ENCODE results near the gene PELI2. TPM values are rescaled to one million over a fixed set of nuclear protein-coding genes. Genes with fewer than 3 reads are reported as not detected.

The PELI2 gene
- total and polyA plus RNA-seq, 2 of the 4 experiments (the other 2 are of a cell fraction): 6.0 to 36.7 TPM

DNA sequence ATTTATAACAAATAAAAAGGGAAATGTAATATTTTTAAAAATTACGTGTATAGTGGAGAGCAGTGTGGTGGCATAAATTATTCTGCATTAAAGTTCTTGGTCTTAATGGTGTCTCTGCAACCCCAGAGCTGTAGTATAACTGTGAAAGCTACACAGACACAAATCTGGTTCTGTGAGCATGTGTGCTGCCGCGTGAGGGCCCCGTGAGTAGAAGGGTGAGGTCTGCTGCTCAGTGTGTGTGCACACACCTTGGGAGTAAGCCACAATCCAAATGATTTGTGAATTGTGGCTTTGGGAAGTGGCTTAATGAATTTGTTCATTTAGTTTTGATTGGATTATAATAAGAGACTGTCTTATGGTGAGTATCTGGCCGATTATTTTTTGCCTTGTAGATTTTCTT is 16.8 kb downstream of the PELI2 start:
- peaks cover 22 to 64% of the 10 kb centered on the region in 2 experiments for H3K79me1 ChIP-seq (ENCODE audit: low read depth in 1 of 2, low read length in 2 of 2)
- no peak overlapping the region for H2BK15ac ChIP-seq (ENCODE audit: low read depth, low read length)
- no peaks in the 10 kb centered on the region for H3K27me3 ChIP-seq (ENCODE audit: control insufficient read depth, insufficient read depth, low read length)
- H4K20me1 ChIP-seq (ENCODE audit: insufficient read depth, low read length): peaks cover 55% of the 10 kb centered on the region
- H2BK20ac ChIP-seq (ENCODE audit: low read depth, low read length): no peak overlapping the region
- ATAC-seq (ENCODE audit: low read depth): no peak
- intact Hi-C loops (cut with micrococcal nuclease) (no loop called here), in situ Hi-C loops (cut with MboI; ENCODE audit: low sequenced_read_pairs) (no loop called here), dilution Hi-C loops (cut with HindIII; ENCODE audit: low sequenced_read_pairs, unreplicated experiment) (no loop called here)
- H3K4me1 ChIP-seq (ENCODE audit: control insufficient read depth, insufficient read depth, low read length): peaks cover 15% of the 10 kb centered on the region
- BruUV-seq (replicated peaks): no TSS peak
- TF ChIP-seq FOS (IDR thresholded peaks at IDR 0.05; ENCODE audit: low read depth, low read length) (no peak), MAFK (IDR thresholded peaks at IDR 0.05; ENCODE audit: low read depth, low read length) (no peak), RAD21 (IDR thresholded peaks at IDR 0.05; ENCODE audit: low read length) (no peak), NFE2L2 (IDR thresholded peaks at IDR 0.05; ENCODE audit: low read depth, low read length) (no peak), MXI1 (IDR thresholded peaks at IDR 0.05; ENCODE audit: borderline replicate concordance, low read depth, low read length) (no peak), CEBPB (IDR thresholded peaks at IDR 0.05; ENCODE audit: low read depth, low read length) (no peak), POLR2A (IDR thresholded peaks at IDR 0.05; ENCODE audit: low read depth, low read length) (no peak), CHD1 (IDR thresholded peaks at IDR 0.05; ENCODE audit: low read depth, low read length) (no peak), BHLHE40 (IDR thresholded peaks at IDR 0.05; ENCODE audit: low read depth, low read length) (no peak), SMC3 (IDR thresholded peaks at IDR 0.05; ENCODE audit: low read depth, low read length) (no peak), RFX5 (IDR thresholded peaks at IDR 0.05; ENCODE audit: low read depth, low read length) (no peak)
- TF ChIP-seq, protein P1, sequence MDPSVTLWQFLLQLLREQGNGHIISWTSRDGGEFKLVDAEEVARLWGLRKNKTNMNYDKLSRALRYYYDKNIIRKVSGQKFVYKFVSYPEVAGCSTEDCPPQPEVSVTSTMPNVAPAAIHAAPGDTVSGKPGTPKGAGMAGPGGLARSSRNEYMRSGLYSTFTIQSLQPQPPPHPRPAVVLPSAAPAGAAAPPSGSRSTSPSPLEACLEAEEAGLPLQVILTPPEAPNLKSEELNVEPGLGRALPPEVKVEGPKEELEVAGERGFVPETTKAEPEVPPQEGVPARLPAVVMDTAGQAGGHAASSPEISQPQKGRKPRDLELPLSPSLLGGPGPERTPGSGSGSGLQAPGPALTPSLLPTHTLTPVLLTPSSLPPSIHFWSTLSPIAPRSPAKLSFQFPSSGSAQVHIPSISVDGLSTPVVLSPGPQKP (IDR thresholded peaks at IDR 0.05; ENCODE audit: borderline replicate concordance, low read depth, low read length): no peak
- TF ChIP-seq, protein P2, sequence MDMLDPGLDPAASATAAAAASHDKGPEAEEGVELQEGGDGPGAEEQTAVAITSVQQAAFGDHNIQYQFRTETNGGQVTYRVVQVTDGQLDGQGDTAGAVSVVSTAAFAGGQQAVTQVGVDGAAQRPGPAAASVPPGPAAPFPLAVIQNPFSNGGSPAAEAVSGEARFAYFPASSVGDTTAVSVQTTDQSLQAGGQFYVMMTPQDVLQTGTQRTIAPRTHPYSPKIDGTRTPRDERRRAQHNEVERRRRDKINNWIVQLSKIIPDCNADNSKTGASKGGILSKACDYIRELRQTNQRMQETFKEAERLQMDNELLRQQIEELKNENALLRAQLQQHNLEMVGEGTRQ (IDR thresholded peaks at IDR 0.05; ENCODE audit: low read depth, low read length): no peak
- H2AK5ac ChIP-seq (ENCODE audit: low read depth, low read length): no peak overlapping the region
- WGBS, 2 experiments (ENCODE audit: extremely low coverage in 2 of 2, insufficient read length in 1 of 2): 100% methylated on average over 1 of the region's 5 CpGs
- CTCF ChIA-PET: no interaction called here
- no peak overlapping the region; the same call in 1 of the 2 replicates for H4K5ac ChIP-seq (ENCODE audit: low read depth, low read length)
- H3K9me3 ChIP-seq (ENCODE audit: control insufficient read depth, insufficient read depth, low read length): no peaks in the 10 kb centered on the region
- H4K8ac ChIP-seq (ENCODE audit: low read depth in 2 of 2, low read length in 2 of 2): no peak overlapping the region
- H3K18ac ChIP-seq (ENCODE audit: low read depth, low read length): no peak overlapping the region
- no peak overlapping the region for H2AFZ ChIP-seq (replicated peaks; ENCODE audit: low read length, poor library complexity)
- no peak overlapping the region for H3K4me3 ChIP-seq (ENCODE audit: insufficient read depth, low read depth, low read length)
- no peak overlapping the region for H3K4ac ChIP-seq (ENCODE audit: low read depth, low read length)
- no peak overlapping the region for H3K14ac ChIP-seq (replicated peaks; ENCODE audit: low read depth, low read length)
- H2AK9ac ChIP-seq (replicated peaks; ENCODE audit: low read depth, low read length, poor library complexity): no peak overlapping the region
- peaks cover 16% of the 10 kb centered on the region for H3K9me1 ChIP-seq (ENCODE audit: insufficient read depth, low read length)
- no peak overlapping the region for H2BK120ac ChIP-seq (ENCODE audit: low read depth, low read length)
- H3K23ac ChIP-seq (ENCODE audit: low read depth, low read length): no peak overlapping the region
- H3K36me3 ChIP-seq (ENCODE audit: control insufficient read depth, insufficient read depth, low read length): no peaks in the 10 kb centered on the region
- no peak overlapping the region for H3K4me2 ChIP-seq (ENCODE audit: low read depth, low read length)
- H3K56ac ChIP-seq (ENCODE audit: extremely low read depth, insufficient read depth, low read length): no peak overlapping the region
- no peak overlapping the region for H3K27ac ChIP-seq (ENCODE audit: insufficient read depth, low read length)
- POLR2A ChIA-PET (ENCODE audit: unreplicated experiment): no interaction called here
- DNase-seq: no peak
- no peak overlapping the region for H4K91ac ChIP-seq (ENCODE audit: insufficient read depth, low read depth, low read length)
- H3K9ac ChIP-seq (ENCODE audit: low read depth, low read length): no peak overlapping the region
- no peak overlapping the region for H2BK5ac ChIP-seq (ENCODE audit: low read depth, low read length, poor library complexity, severe bottlenecking)
